ENCODE results near the gene BBS7. TPM values are rescaled to one million over a fixed set of nuclear protein-coding genes. Genes with fewer than 3 reads are reported as not detected.

Gene BBS7
- polyA plus RNA-seq, 3 donors: 22.5 to 28.4 (median 24.0) TPM

Other genes with a start within 250 kb of the BBS7 start
- gene ANXA5, start 173.5 kb downstream of the BBS7 start, polyA plus RNA-seq (ENCODE audit: insufficient read length in 3 of 3): 100 to 1,000 TPM; 369 to 418 (median 389) TPM
- gene SMIM43, start 105.3 kb downstream of the BBS7 start, polyA plus RNA-seq (ENCODE audit: insufficient read length in 3 of 3): under 1 TPM; 0.44 to 0.78 (median 0.65) TPM
- gene EXOSC9, start 69.2 kb downstream of the BBS7 start, polyA plus RNA-seq (ENCODE audit: insufficient read length in 3 of 3): 10 to 100 TPM; 47.9 to 64.9 (median 55.0) TPM
- 10 to 100 TPM; 26.7 to 36.6 (median 35.9) TPM for gene CCNA2, start 46.6 kb downstream of the BBS7 start, polyA plus RNA-seq (ENCODE audit: insufficient read length in 3 of 3)
- gene TRPC3, start 81.6 kb upstream of the BBS7 start, polyA plus RNA-seq (ENCODE audit: insufficient read length in 3 of 3): 1 to 10 TPM in 2 of 3 donors, under 1 TPM in 1; 0.81 to 1.3 (median 1.1) TPM